GM12864 (cell line): ENCODE data around the gene FARP1.

Experiments
- DNase-seq: peaks from one replicate; pipeline ENCODE4 v3.0.0-alpha.2; 2011; ENCODE audit warnings: low read depth
- H3K4me3 ChIP-seq: 2 replicates; pipeline ENCODE4 v1.5.1; 2011; ENCODE audit warnings: mild to moderate bottlenecking, low read depth, low read length, control low read depth
- TF ChIP-seq, protein P1 (sequence below): IDR thresholded peaks from 2 replicates; pipeline ENCODE4 v1.5.1; 2011; ENCODE audit warnings: low read depth, mild to moderate bottlenecking, moderate library complexity, low read length, control low read depth, inconsistent platforms; ENCODE audit errors: missing control alignments

Gene FARP1

DNA sequence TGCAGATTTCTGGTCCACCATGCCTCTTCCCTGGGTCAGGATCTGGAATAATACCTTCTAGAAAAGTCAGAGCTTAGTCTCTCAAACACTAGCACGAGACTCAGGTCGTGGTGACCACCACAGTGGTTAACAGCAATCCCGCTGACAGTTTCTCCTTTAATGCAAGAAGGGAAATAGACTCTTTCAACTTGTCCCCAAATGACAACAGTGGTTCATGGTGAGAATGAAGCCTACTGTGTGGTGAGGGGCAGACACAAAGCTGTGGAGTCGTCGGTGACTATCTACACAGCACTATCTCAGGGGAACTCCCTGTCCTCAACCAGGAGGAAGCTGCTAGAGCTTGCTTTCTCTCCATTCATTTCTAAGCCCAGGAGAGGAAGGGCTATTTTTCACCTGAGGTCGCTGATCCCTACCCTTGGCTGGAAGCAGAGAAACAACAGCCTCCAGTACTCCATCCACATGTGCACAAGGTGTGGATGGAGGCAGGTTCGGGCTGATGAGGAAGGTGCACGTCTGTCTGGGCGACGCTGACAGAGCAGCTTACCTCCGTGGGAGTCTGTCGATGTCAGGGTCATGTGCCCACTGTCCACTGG lies 361.6 kb downstream of the FARP1 start:
- no peak for DNase-seq
- TF ChIP-seq, protein P1, sequence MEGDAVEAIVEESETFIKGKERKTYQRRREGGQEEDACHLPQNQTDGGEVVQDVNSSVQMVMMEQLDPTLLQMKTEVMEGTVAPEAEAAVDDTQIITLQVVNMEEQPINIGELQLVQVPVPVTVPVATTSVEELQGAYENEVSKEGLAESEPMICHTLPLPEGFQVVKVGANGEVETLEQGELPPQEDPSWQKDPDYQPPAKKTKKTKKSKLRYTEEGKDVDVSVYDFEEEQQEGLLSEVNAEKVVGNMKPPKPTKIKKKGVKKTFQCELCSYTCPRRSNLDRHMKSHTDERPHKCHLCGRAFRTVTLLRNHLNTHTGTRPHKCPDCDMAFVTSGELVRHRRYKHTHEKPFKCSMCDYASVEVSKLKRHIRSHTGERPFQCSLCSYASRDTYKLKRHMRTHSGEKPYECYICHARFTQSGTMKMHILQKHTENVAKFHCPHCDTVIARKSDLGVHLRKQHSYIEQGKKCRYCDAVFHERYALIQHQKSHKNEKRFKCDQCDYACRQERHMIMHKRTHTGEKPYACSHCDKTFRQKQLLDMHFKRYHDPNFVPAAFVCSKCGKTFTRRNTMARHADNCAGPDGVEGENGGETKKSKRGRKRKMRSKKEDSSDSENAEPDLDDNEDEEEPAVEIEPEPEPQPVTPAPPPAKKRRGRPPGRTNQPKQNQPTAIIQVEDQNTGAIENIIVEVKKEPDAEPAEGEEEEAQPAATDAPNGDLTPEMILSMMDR = no peak

More for the DNA sequence above, 361.6 kb downstream of the FARP1 start:
- no peak overlapping the region for H3K4me3 ChIP-seq
